Naive thymus-derived CD4-positive, alpha-beta T cell (primary cell): ENCODE measurements around the gene SMAP2. TPM values are rescaled to one million over a fixed set of nuclear protein-coding genes. Genes with fewer than 3 reads are reported as not detected.
A peak's percentile ranks its signal among the peaks of the same experiment; 100 is the strongest.

Experiments
- ATAC-seq: fragments of 150-1000 bp; cut with Tn5 transposase; 2 replicates; pipeline ENCODE4 v1.10.0; 2021; ENCODE audit warnings: mild to moderate bottlenecking, moderate library complexity
- CTCF ChIA-PET: fragments of 350-600 bp; sonication (Branson Sonifier 250); formaldehyde crosslinking; loops from one replicate; lab custom pipeline; 2021; ENCODE audit warnings: antibody characterized with exemption; lab: Charles Lee
- POLR2A ChIA-PET: fragments of 350-600 bp; sonication (Branson Sonifier 250); formaldehyde crosslinking; loops from one replicate; lab custom pipeline; 2021; ENCODE audit warnings: antibody characterized with exemption, inconsistent platforms; lab: Charles Lee
- DNase-seq, 9 donors: peaks; one replicate each; pipeline versions ENCODE4 v3.0.0 to v3.0.0-alpha.2; 2020 to 2022; ENCODE audit warnings: mixed read lengths in 1 of 9
- H3K27ac ChIP-seq: one replicate; pipeline ENCODE4 v1.7.0; 2013; ENCODE audit warnings: mild to moderate bottlenecking, low read depth, low read length, moderate library complexity
- H3K27me3 ChIP-seq, 2 donors: one replicate each; pipeline ENCODE4 v1.7.0; 2013; ENCODE audit warnings: low read length in 2 of 2, mild to moderate bottlenecking in 2 of 2, moderate library complexity in 2 of 2; ENCODE audit not compliant: control insufficient read depth in 2 of 2, insufficient read depth in 2 of 2
- H3K36me3 ChIP-seq, 3 experiments: 1 replicate in 2 of 3; 2 replicates in 1 of 3; pipeline ENCODE4 v1.7.0; 2013; ENCODE audit warnings: low read length in 3 of 3, mild to moderate bottlenecking in 3 of 3, moderate library complexity in 1 of 3; ENCODE audit not compliant: insufficient read depth in 3 of 3, control insufficient read depth in 2 of 3
- H3K4me1 ChIP-seq, 2 donors: one replicate each; pipeline ENCODE4 v1.7.0; 2013; ENCODE audit warnings: low read length in 2 of 2, mild to moderate bottlenecking in 2 of 2, moderate library complexity in 1 of 2; ENCODE audit not compliant: control insufficient read depth in 2 of 2, insufficient read depth in 2 of 2
- H3K4me3 ChIP-seq: 2 replicates; pipeline ENCODE4 v1.7.0; 2013; ENCODE audit warnings: mild to moderate bottlenecking, low read length
- H3K9me3 ChIP-seq, 3 experiments: 1 replicate in 2 of 3; 2 replicates in 1 of 3; pipeline ENCODE4 v1.7.0; 2013; ENCODE audit warnings: low read length in 3 of 3; ENCODE audit not compliant: control insufficient read depth in 2 of 3
- H3K27ac Mint-ChIP-seq, 9 donors: one replicate each; pipeline ENCODE4 v1.8.0; 2020 to 2022; ENCODE audit warnings: mixed read lengths in 9 of 9, mild to moderate bottlenecking in 8 of 9, moderate library complexity in 5 of 9, inconsistent platforms in 2 of 9
- H3K27me3 Mint-ChIP-seq, 5 donors: one replicate each; pipeline ENCODE4 v1.8.0; 2021 to 2022; ENCODE audit warnings: mixed read lengths in 5 of 5, mild to moderate bottlenecking in 1 of 5
- H3K36me3 Mint-ChIP-seq, 5 donors: one replicate each; pipeline ENCODE4 v1.8.0; 2020 to 2022; ENCODE audit warnings: mixed read lengths in 5 of 5, mild to moderate bottlenecking in 3 of 5, inconsistent platforms in 1 of 5
- H3K4me1 Mint-ChIP-seq, 7 donors: one replicate each; pipeline ENCODE4 v1.8.0; 2020 to 2022; ENCODE audit warnings: mixed read lengths in 7 of 7, mild to moderate bottlenecking in 3 of 7, inconsistent platforms in 1 of 7
- H3K4me3 Mint-ChIP-seq, 10 donors: one replicate each; pipeline ENCODE4 v1.8.0; 2020 to 2022; ENCODE audit warnings: mild to moderate bottlenecking in 10 of 10, mixed read lengths in 10 of 10, moderate library complexity in 6 of 10, inconsistent platforms in 2 of 10
- H3K9me3 Mint-ChIP-seq, 11 donors: one replicate each; pipeline ENCODE4 v1.8.0; 2020 to 2022; ENCODE audit warnings: mixed read lengths in 11 of 11, mild to moderate bottlenecking in 4 of 11, inconsistent platforms in 1 of 11, moderate library complexity in 1 of 11
- intact Hi-C, 2 donors: fragments of 100-400 bp; cut with micrococcal nuclease; formaldehyde crosslinking; loops; one replicate each; pipeline ENCODE4 v1.15.1; 2023
- polyA plus RNA-seq, 2 donors: library from polyadenylated mRNA; unstranded; fragments of 300-500 nt; fragmentation: Illumina TruSeq; gene quantifications; one replicate each; pipeline ENCODE4 v1.2.3, GENCODE V29; 2021
- total RNA-seq, 6 experiments: library from RNA in 5 of 6; stranded (reverse) in 5 of 6; gene quantifications; 1 replicate in 5 of 6; 2 replicates in 1 of 6; pipeline ENCODE4 v1.2.3 and lab custom pipeline; 2021 to 2026

The SMAP2 gene
- total and polyA plus RNA-seq, 7 experiments from 2014 or later, result 144 to 542 (median 203) TPM

DNA sequence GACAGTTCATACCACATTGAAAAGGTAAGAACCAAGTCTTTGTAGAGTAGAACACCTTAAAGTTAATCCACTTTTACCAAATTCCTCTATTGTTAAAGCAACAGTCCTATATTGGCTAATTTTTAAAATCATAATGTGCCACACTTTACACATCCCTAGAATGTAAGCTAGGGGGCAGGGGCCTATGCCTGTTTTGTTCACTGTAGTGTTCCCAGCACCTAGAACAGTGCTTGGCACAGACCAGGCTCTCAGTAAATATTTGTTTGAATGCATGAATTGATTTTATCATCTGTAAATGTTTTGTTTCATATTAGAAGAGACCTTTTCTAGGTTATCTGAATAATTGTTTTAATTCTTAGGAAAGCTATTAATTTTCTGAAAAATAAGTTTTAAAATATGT is 9.1 kb downstream of the SMAP2 start:
- Histone ChIP-seq H3K36me3 (no peaks in the 10 kb centered on the region), H3K9me3 (no peaks in the 10 kb centered on the region), H3K4me1 (peaks cover 88% of the 10 kb centered on the region in 2 donors), H3K27me3 (no peaks in the 10 kb centered on the region), H3K27ac (peak overlapping the region; percentile 99), H3K4me3 (peak overlapping the region; percentile 33)
- Mint-ChIP-seq H3K27ac (peak overlapping the region; percentile 97 to 99 (median 98)), H3K4me3 (peak overlapping the region; percentile 79 to 99 (median 85)), H3K27me3 (no peaks in the 10 kb centered on the region), H3K4me1 (peaks cover 60 to 98% (median 79%) of the 10 kb centered on the region in 7 donors), H3K36me3 (peaks cover 8 to 36% (median 16%) of the 10 kb centered on the region in 5 donors), H3K9me3 (peaks cover 0 to 4% (median 0%) of the 10 kb centered on the region in 11 donors)
- intact Hi-C loops, result no loop called here
- POLR2A ChIA-PET, result interaction anchor here (0.6 to 16.8 kb wide), 8 partner anchors 3 to 1538 kb away, joined by 3 to 408 read pairs (median 8); partner anchors contain the start of genes SMAP2 and ZNF684
- no peak for ATAC-seq
- CTCF ChIA-PET, result interaction anchor here (0.9 to 2.3 kb wide), 6 partner anchors 10 to 230 kb away, joined by 3 to 14 read pairs (median 4); no protein-coding TSS in a partner anchor
- DNase-seq, result peak in 1 of 9 donors; percentile 2

DNA sequence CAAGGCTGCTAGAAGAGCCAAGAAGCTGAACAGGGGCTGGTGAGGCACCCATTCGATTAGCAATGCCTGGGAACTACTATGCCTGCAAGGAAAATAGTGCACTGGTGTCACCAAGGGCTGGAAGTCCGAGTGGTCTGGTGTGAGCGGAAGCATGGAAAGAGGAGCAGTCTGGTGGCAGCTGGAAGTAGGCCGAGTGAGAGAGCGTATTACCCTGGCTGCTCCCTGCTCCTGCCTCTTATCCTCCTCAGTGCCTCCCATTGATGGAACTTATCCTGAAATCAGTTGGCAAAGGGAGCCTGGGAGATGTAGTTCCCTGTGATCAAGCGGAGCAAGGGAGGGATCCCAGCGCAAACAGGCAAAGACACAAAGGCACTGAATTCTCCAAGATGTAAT is 9.6 kb downstream of the SMAP2 start:
- intact Hi-C loops, result no loop called here
- ChIA-PET CTCF (interaction anchor here (0.6 to 4.0 kb wide), 6 partner anchors 13 to 1278 kb away, joined by 3 to 29 read pairs (median 4); no protein-coding TSS in a partner anchor), POLR2A (interaction anchor here (2.0 to 16.8 kb wide), 4 partner anchors 4 to 42 kb away, joined by 6 to 408 read pairs (median 288); partner anchors contain the start of gene SMAP2)
- ATAC-seq, result no peak
- Histone ChIP-seq H3K36me3 (no peaks in the 10 kb centered on the region), H3K27ac (peak overlapping the region; percentile 99), H3K4me1 (peaks cover 83 to 84% of the 10 kb centered on the region in 2 donors), H3K9me3 (no peaks in the 10 kb centered on the region), H3K4me3 (peak overlapping the region; percentile 44), H3K27me3 (no peaks in the 10 kb centered on the region)
- Mint-ChIP-seq H3K4me3 (peak overlapping the region; percentile 79 to 99 (median 85)), H3K9me3 (peaks cover 0 to 4% (median 0%) of the 10 kb centered on the region in 11 donors), H3K27ac (peak overlapping the region; percentile 97 to 99 (median 98)), H3K4me1 (peaks cover 58 to 94% (median 78%) of the 10 kb centered on the region in 7 donors), H3K36me3 (peaks cover 8 to 34% (median 16%) of the 10 kb centered on the region in 5 donors), H3K27me3 (no peaks in the 10 kb centered on the region)
- no peak for DNase-seq

DNA sequence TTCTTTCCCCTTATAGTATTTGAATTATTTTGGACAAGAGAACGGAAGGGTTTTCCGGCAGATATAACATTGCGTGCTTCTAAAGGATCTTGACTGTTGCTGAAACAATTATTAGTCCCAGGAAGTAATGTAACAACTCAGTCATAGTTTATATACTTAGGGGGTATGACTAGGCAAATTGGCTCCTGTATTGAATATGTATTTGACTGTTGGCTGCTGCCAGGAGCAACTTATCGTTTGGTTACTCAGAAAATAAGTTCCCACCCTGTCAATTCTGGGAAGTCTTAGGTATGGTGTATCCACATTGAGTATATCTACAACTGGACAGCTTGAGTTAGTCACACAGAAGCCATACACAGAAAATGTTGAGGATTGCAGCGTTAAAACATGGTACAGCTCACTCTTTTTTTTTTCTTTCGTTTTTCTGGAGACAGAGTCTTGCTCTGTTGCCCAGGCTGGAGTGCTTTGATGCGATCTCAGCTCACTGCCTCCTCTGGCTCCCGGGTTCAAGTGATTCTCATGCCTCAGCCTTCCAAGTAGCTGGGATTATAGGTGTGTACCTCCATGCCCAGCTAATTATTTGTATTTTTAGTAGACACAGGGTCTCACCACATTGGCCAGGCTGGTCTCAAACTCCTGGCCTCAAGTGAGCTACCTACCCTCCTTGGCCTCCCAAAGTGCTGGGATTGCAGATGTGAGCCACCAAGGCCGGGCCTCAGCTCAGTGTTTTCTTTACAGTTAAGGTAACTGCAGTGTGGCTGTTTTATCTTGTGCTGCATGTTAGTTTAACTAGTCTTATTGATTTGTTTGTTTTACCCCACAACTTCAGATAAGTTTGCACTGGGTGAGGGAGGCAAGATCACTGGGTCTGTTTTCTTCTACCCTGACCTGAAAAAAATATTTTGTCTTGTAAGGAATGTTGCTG is 10.2 kb downstream of the SMAP2 start:
- peak overlapping the region; percentile 99 for H3K27ac ChIP-seq
- H3K27me3 Mint-ChIP-seq, result no peaks in the 10 kb centered on the region
- CTCF ChIA-PET, result interaction anchor here (0.6 to 4.0 kb wide), 7 partner anchors 10 to 1278 kb away, joined by 3 to 29 read pairs (median 4); partner anchors contain the start of gene SMAP2
- H3K27ac Mint-ChIP-seq, result peak overlapping the region; percentile 97 to 99 (median 98)
- peak overlapping the region; percentile 44 for H3K4me3 ChIP-seq
- H3K36me3 ChIP-seq, result no peaks in the 10 kb centered on the region
- H3K4me1 ChIP-seq, result peaks cover 82 to 84% of the 10 kb centered on the region in 2 donors
- POLR2A ChIA-PET, result interaction anchor here (0.5 to 16.8 kb wide), 7 partner anchors 5 to 678 kb away, joined by 3 to 408 read pairs (median 22); partner anchors contain the start of gene SMAP2
- intact Hi-C loops, result loop anchor here in 1 of 2 donors (1.0 kb wide), 1 partner anchor 8 kb away; no protein-coding TSS in a partner anchor
- H3K9me3 Mint-ChIP-seq, result peaks cover 0 to 4% (median 0%) of the 10 kb centered on the region in 11 donors
- ATAC-seq, result no peak
- H3K4me3 Mint-ChIP-seq, result peak overlapping the region; percentile 79 to 99 (median 85)
- no peaks in the 10 kb centered on the region for H3K9me3 ChIP-seq
- H3K27me3 ChIP-seq, result no peaks in the 10 kb centered on the region
- peaks cover 57 to 94% (median 78%) of the 10 kb centered on the region in 7 donors for H3K4me1 Mint-ChIP-seq
- peaks cover 11 to 33% (median 17%) of the 10 kb centered on the region in 5 donors for H3K36me3 Mint-ChIP-seq
- DNase-seq, result no peak

DNA sequence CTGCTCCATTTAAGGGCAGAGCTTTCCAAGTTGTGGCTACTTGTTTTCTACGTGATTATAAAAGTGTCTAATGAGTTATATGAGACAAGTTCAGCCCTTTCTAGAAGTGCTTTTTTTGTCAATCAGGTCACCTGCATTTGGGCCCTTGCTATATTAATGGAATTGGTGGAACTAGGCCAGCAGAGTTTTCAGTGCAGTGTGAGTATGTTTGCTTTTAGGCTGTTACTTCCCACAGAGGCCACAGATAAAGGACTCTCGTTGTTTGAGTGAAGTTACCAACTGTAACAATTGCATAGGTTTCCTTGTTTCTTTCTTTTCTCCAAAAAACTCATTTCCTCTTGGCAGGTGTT is 10.9 kb downstream of the SMAP2 start:
- Histone ChIP-seq H3K27ac (peak overlapping the region; percentile 99), H3K9me3 (no peaks in the 10 kb centered on the region), H3K4me3 (peak overlapping the region; percentile 44), H3K4me1 (peaks cover 83 to 84% of the 10 kb centered on the region in 2 donors), H3K36me3 (no peaks in the 10 kb centered on the region), H3K27me3 (no peaks in the 10 kb centered on the region)
- Mint-ChIP-seq H3K27ac (peak overlapping the region; percentile 97 to 99 (median 98)), H3K27me3 (no peaks in the 10 kb centered on the region), H3K9me3 (peaks cover 0 to 4% (median 0%) of the 10 kb centered on the region in 11 donors), H3K4me1 (peaks cover 61 to 94% (median 82%) of the 10 kb centered on the region in 7 donors), H3K4me3 (peak overlapping the region; percentile 79 to 99 (median 85)), H3K36me3 (peaks cover 13 to 38% (median 23%) of the 10 kb centered on the region in 5 donors)
- CTCF ChIA-PET, result interaction anchor here (0.8 to 4.0 kb wide), 8 partner anchors 9 to 300 kb away, joined by 3 to 29 read pairs (median 5); partner anchors contain the start of gene SMAP2
- intact Hi-C loops, result loop anchor here in 1 of 2 donors (1.0 kb wide), 1 partner anchor 9 kb away; no protein-coding TSS in a partner anchor
- no peak for ATAC-seq
- POLR2A ChIA-PET, result interaction anchor here (0.5 to 16.8 kb wide), 7 partner anchors 4 to 678 kb away, joined by 3 to 408 read pairs (median 22); partner anchors contain the start of gene SMAP2
- no peak for DNase-seq

DNA sequence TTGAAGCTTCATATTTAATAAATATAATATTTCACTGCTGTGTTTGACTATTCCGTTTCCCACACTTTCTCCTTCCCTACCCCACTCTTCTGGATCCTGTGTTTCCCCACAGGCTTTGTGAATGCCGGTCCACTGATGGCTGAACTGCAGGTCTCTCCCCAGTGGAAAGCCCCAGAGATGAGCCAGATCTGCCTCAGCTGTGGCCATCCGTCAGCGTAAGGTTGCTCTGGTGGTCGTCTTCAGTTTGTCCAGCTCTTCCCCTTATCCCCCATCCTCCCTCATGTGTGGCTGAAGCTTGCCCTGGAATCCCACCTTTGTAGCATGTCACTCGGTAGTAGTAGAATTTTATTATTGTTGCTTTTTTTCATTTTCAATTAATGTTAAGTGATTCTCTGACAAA is 11.4 kb downstream of the SMAP2 start:
- Mint-ChIP-seq H3K27ac (peak overlapping the region; percentile 97 to 99 (median 98)), H3K27me3 (no peaks in the 10 kb centered on the region), H3K4me3 (peak overlapping the region; percentile 79 to 99 (median 85)), H3K36me3 (peaks cover 13 to 39% (median 27%) of the 10 kb centered on the region in 5 donors), H3K9me3 (peaks cover 0 to 4% (median 0%) of the 10 kb centered on the region in 11 donors), H3K4me1 (peaks cover 64 to 94% (median 85%) of the 10 kb centered on the region in 7 donors)
- DNase-seq (no peak), ATAC-seq (no peak)
- peak overlapping the region; percentile 99 for H3K27ac ChIP-seq
- no peaks in the 10 kb centered on the region for H3K9me3 ChIP-seq
- H3K36me3 ChIP-seq, result no peaks in the 10 kb centered on the region
- peaks cover 82% of the 10 kb centered on the region in 2 donors for H3K4me1 ChIP-seq
- POLR2A ChIA-PET, result interaction anchor here (0.5 to 16.8 kb wide), 13 partner anchors 4 to 679 kb away, joined by 3 to 408 read pairs (median 7); partner anchors contain the start of genes CAP1 and SMAP2
- CTCF ChIA-PET, result interaction anchor here (0.9 to 4.0 kb wide), 9 partner anchors 8 to 301 kb away, joined by 3 to 29 read pairs (median 4); partner anchors contain the start of genes COL9A2 and SMAP2
- intact Hi-C loops, result loop anchor here (1.0 to 5.0 kb wide), 12 partner anchors 9 to 343 kb away; partner anchors contain the start of genes RLF (in 2 of the 2), CAP1 (in 1 of the 2), COL9A2 (in 1 of the 2) and NFYC (in 1 of the 2)
- H3K27me3 ChIP-seq, result no peaks in the 10 kb centered on the region
- H3K4me3 ChIP-seq, result peak overlapping the region; percentile 44
